H1 (cell line): ENCODE data around the gene IRF8. TPM values are rescaled to one million over a fixed set of nuclear protein-coding genes. Genes with fewer than 3 reads are reported as not detected.

Experiments
- CHD2 ChIP-seq: IDR thresholded peaks from 2 replicates; pipeline ENCODE4 v1.6.1; 2012; ENCODE audit warnings: low read length, improper control_type of control experiment
- JUND ChIP-seq: IDR thresholded peaks from 2 replicates; pipeline ENCODE4 v1.6.1; 2011; ENCODE audit warnings: mild to moderate bottlenecking, improper control_type of control experiment, low read length
- POU5F1 ChIP-seq: IDR thresholded peaks from 2 replicates; pipeline ENCODE4 v1.6.1; 2011; ENCODE audit warnings: low read depth, mild to moderate bottlenecking, low read length, moderate library complexity
- SP1 ChIP-seq: IDR thresholded peaks from 2 replicates; pipeline ENCODE4 v1.6.1; 2011; ENCODE audit warnings: low read depth, low read length
- TAF7 ChIP-seq: optimal IDR thresholded peaks from 2 replicates; pipeline ENCODE3; 2011; ENCODE audit warnings: low read depth, mild to moderate bottlenecking, inconsistent platforms, low read length, moderate library complexity, borderline replicate concordance
- polyA plus RNA-seq, 7 experiments: library from polyadenylated mRNA; depleted of rRNA in 3 of 7; stranded (reverse) in 5 of 7; unstranded in 2 of 7; fragments of >200 nt in 5 of 7; fragments of 200-250 nt in 2 of 7; gene quantifications; 1 replicate in 5 of 7; 2 replicates in 1 of 7; 4 replicates in 1 of 7; pipeline versions ENCODE4 v1.2.1 to v1.2.3, GENCODE V29; 2011 to 2013; ENCODE audit warnings: missing spikeins in 2 of 7, mixed read lengths in 2 of 7
- total RNA-seq: library from RNA; stranded (reverse); fragmentation: NEBNext Ultra II Directional; extraction: Animal tissue kit (Norgen Biotek cat#: 25700); gene quantifications from 2 replicates; pipeline ENCODE4 v1.2.1, GENCODE V29; 2021
- TF ChIP-seq, protein P1 (sequence below): fragments of 300-600 bp; sonication (generic); IDR thresholded peaks from 2 replicates; pipeline ENCODE4 v1.7.1; 2012; ENCODE audit warnings: low read length, moderate library complexity, mild to moderate bottlenecking, inconsistent platforms; ENCODE audit not compliant: insufficient replicate concordance
- TF ChIP-seq, protein P2 (sequence below): IDR thresholded peaks from 2 replicates; pipeline ENCODE4 v1.6.1; 2012; ENCODE audit warnings: inconsistent platforms
- TF ChIP-seq, protein P3 (sequence below): IDR thresholded peaks from 2 replicates; pipeline ENCODE4 v1.6.1; 2012; ENCODE audit warnings: low read length, inconsistent platforms

Gene IRF8
- total and polyA plus RNA-seq, 2 of the 8 experiments (the other 6 are each of a cell fraction or from before 2014, with no cell fraction given), result 0.35 to 2.0 TPM

DNA sequence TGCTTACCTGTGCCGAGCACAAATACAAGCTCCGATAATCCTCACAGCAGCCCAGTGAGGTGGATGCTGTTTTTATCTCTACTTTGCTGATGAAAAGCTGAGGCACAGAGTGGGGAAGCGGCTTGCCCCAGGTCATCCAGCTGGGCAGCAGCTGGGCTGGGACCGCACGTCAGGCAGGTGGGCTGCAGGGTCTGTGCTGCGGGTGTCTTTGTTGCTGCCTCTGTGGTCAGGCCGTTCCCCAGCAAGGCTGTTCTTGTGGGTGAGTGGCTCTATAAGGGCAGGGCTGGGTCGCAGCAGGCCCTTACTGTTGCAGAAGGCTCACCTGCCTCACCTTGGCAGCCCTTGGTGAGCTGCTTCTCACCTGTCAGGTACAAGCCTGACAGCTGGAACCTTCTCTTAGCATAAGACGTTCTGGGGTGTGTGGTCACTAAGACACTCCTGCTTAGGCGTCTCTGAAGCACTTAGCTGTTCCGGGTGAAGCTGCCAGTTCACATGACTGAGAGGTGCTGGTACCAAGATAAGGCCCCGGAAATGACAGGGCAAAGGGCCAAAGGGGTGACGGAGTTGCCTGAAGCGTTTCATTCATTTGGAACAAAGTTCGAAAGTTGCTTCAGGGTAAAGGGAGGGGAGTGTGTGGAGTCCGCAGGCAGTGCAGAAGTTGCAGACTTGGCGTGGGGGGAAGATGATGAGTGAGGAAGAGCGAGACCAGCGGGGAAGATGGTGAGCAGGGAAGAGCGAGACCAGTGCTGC, 17.4 kb downstream of the IRF8 start (continued):
- TF ChIP-seq, protein P1, sequence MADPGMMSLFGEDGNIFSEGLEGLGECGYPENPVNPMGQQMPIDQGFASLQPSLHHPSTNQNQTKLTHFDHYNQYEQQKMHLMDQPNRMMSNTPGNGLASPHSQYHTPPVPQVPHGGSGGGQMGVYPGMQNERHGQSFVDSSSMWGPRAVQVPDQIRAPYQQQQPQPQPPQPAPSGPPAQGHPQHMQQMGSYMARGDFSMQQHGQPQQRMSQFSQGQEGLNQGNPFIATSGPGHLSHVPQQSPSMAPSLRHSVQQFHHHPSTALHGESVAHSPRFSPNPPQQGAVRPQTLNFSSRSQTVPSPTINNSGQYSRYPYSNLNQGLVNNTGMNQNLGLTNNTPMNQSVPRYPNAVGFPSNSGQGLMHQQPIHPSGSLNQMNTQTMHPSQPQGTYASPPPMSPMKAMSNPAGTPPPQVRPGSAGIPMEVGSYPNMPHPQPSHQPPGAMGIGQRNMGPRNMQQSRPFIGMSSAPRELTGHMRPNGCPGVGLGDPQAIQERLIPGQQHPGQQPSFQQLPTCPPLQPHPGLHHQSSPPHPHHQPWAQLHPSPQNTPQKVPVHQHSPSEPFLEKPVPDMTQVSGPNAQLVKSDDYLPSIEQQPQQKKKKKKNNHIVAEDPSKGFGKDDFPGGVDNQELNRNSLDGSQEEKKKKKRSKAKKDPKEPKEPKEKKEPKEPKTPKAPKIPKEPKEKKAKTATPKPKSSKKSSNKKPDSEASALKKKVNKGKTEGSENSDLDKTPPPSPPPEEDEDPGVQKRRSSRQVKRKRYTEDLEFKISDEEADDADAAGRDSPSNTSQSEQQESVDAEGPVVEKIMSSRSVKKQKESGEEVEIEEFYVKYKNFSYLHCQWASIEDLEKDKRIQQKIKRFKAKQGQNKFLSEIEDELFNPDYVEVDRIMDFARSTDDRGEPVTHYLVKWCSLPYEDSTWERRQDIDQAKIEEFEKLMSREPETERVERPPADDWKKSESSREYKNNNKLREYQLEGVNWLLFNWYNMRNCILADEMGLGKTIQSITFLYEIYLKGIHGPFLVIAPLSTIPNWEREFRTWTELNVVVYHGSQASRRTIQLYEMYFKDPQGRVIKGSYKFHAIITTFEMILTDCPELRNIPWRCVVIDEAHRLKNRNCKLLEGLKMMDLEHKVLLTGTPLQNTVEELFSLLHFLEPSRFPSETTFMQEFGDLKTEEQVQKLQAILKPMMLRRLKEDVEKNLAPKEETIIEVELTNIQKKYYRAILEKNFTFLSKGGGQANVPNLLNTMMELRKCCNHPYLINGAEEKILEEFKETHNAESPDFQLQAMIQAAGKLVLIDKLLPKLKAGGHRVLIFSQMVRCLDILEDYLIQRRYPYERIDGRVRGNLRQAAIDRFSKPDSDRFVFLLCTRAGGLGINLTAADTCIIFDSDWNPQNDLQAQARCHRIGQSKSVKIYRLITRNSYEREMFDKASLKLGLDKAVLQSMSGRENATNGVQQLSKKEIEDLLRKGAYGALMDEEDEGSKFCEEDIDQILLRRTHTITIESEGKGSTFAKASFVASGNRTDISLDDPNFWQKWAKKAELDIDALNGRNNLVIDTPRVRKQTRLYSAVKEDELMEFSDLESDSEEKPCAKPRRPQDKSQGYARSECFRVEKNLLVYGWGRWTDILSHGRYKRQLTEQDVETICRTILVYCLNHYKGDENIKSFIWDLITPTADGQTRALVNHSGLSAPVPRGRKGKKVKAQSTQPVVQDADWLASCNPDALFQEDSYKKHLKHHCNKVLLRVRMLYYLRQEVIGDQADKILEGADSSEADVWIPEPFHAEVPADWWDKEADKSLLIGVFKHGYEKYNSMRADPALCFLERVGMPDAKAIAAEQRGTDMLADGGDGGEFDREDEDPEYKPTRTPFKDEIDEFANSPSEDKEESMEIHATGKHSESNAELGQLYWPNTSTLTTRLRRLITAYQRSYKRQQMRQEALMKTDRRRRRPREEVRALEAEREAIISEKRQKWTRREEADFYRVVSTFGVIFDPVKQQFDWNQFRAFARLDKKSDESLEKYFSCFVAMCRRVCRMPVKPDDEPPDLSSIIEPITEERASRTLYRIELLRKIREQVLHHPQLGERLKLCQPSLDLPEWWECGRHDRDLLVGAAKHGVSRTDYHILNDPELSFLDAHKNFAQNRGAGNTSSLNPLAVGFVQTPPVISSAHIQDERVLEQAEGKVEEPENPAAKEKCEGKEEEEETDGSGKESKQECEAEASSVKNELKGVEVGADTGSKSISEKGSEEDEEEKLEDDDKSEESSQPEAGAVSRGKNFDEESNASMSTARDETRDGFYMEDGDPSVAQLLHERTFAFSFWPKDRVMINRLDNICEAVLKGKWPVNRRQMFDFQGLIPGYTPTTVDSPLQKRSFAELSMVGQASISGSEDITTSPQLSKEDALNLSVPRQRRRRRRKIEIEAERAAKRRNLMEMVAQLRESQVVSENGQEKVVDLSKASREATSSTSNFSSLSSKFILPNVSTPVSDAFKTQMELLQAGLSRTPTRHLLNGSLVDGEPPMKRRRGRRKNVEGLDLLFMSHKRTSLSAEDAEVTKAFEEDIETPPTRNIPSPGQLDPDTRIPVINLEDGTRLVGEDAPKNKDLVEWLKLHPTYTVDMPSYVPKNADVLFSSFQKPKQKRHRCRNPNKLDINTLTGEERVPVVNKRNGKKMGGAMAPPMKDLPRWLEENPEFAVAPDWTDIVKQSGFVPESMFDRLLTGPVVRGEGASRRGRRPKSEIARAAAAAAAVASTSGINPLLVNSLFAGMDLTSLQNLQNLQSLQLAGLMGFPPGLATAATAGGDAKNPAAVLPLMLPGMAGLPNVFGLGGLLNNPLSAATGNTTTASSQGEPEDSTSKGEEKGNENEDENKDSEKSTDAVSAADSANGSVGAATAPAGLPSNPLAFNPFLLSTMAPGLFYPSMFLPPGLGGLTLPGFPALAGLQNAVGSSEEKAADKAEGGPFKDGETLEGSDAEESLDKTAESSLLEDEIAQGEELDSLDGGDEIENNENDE, result no peak
- TF ChIP-seq, protein P2, sequence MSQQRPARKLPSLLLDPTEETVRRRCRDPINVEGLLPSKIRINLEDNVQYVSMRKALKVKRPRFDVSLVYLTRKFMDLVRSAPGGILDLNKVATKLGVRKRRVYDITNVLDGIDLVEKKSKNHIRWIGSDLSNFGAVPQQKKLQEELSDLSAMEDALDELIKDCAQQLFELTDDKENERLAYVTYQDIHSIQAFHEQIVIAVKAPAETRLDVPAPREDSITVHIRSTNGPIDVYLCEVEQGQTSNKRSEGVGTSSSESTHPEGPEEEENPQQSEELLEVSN, result no peak
- TF ChIP-seq SP1 (no peak), TAF7 (no peak), JUND (no peak), CHD2 (no peak), POU5F1 (no peak)
- TF ChIP-seq, protein P3, sequence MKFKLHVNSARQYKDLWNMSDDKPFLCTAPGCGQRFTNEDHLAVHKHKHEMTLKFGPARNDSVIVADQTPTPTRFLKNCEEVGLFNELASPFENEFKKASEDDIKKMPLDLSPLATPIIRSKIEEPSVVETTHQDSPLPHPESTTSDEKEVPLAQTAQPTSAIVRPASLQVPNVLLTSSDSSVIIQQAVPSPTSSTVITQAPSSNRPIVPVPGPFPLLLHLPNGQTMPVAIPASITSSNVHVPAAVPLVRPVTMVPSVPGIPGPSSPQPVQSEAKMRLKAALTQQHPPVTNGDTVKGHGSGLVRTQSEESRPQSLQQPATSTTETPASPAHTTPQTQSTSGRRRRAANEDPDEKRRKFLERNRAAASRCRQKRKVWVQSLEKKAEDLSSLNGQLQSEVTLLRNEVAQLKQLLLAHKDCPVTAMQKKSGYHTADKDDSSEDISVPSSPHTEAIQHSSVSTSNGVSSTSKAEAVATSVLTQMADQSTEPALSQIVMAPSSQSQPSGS, result no peak
